B cell (primary cell): ENCODE results near the gene RAB8B. TPM values are rescaled to one million over a fixed set of nuclear protein-coding genes. Genes with fewer than 3 reads are reported as not detected.

ENCODE experiments used
- ATAC-seq: fragments of 200-7000 bp; cut with Tn5 transposase; one replicate; pipeline ENCODE4 v1.10.0; 2021; ENCODE audit warnings: low read depth, mild to moderate bottlenecking, moderate number of reproducible peaks, moderate library complexity
- CTCF ChIA-PET: fragments of 350-600 bp; sonication (Branson Sonifier 250); formaldehyde crosslinking; loops from one replicate; lab custom pipeline; 2021; ENCODE audit warnings: antibody characterized with exemption, inconsistent platforms; lab: Charles Lee
- POLR2A ChIA-PET: fragments of 350-600 bp; sonication (Branson Sonifier 250); formaldehyde crosslinking; loops from one replicate; lab custom pipeline; 2021; ENCODE audit warnings: antibody characterized with exemption; lab: Charles Lee
- DNase-seq: peaks from one replicate; pipeline ENCODE4 v3.0.0; 2013
- H2AFZ ChIP-seq: 2 replicates; pipeline ENCODE4 v1.6.1; 2012; ENCODE audit warnings: mild to moderate bottlenecking, low read depth, low read length; ENCODE audit not compliant: insufficient read depth, poor library complexity, severe bottlenecking
- H3K27ac ChIP-seq, 2 donors: 1 replicate in 1 of 2; 2 replicates in 1 of 2; pipeline ENCODE4 v1.5.1; 2012 to 2013; ENCODE audit warnings: low read length in 2 of 2, mild to moderate bottlenecking in 2 of 2, moderate library complexity in 1 of 2
- H3K27me3 ChIP-seq, 4 experiments: fragments of 200-600 bp in 1 of 4; sonication (generic) in 1 of 4; replicated peaks in 1 of 4; 1 replicate in 2 of 4; 2 replicates in 2 of 4; pipeline versions ENCODE4 v1.6.1 to v1.7.0; 2013 to 2016; ENCODE audit warnings: low read length in 3 of 4, mild to moderate bottlenecking in 2 of 4, mixed read lengths in 1 of 4, moderate library complexity in 1 of 4; ENCODE audit not compliant: insufficient read depth in 4 of 4, control insufficient read depth in 3 of 4; ENCODE audit errors: control extremely low read depth in 1 of 4
- H3K36me3 ChIP-seq, 2 experiments: replicated peaks in 1 of 2; 1 replicate in 1 of 2; 2 replicates in 1 of 2; pipeline versions ENCODE4 v1.6.1 to v1.7.1; 2013; ENCODE audit warnings: low read length in 1 of 2; ENCODE audit not compliant: insufficient read depth in 2 of 2, control insufficient read depth in 1 of 2; ENCODE audit errors: control extremely low read depth in 1 of 2, extremely low read depth in 1 of 2
- H3K4me1 ChIP-seq, 2 donors: fragments of 200-600 bp in 1 of 2; sonication (generic) in 1 of 2; 1 replicate in 1 of 2; 2 replicates in 1 of 2; pipeline versions ENCODE4 v1.5.1 to v1.6.1; 2013 to 2017; ENCODE audit warnings: low read length in 2 of 2; ENCODE audit not compliant: control insufficient read depth in 2 of 2, insufficient read depth in 2 of 2
- H3K4me2 ChIP-seq: replicated peaks from 2 replicates; pipeline ENCODE3; 2012; ENCODE audit warnings: mild to moderate bottlenecking, low read depth, low read length; ENCODE audit not compliant: poor library complexity, severe bottlenecking
- H3K4me3 ChIP-seq, 5 experiments: fragments of 200-600 bp in 1 of 5; sonication (generic) in 1 of 5; 1 replicate in 3 of 5; 2 replicates in 2 of 5; pipeline versions ENCODE4 v1.5.1 to v1.7.0; 2011 to 2016; ENCODE audit warnings: low read length in 4 of 5, mild to moderate bottlenecking in 4 of 5, low read depth in 2 of 5, control low read depth in 1 of 5, moderate library complexity in 1 of 5; ENCODE audit not compliant: insufficient read depth in 1 of 5; ENCODE audit errors: control extremely low read depth in 1 of 5, extremely low read depth in 1 of 5
- H3K79me2 ChIP-seq: fragments of 200-600 bp; sonication (generic); one replicate; pipeline ENCODE4 v1.6.0; 2016; ENCODE audit warnings: low read length; ENCODE audit not compliant: control insufficient read depth, insufficient read depth
- H3K9ac ChIP-seq: fragments of 200-600 bp; sonication (generic); 2 replicates; pipeline ENCODE4 v1.6.1; 2017; ENCODE audit warnings: mild to moderate bottlenecking, low read length, moderate library complexity
- H3K9me3 ChIP-seq, 3 donors: one replicate each; pipeline versions ENCODE4 v1.6.1 to v1.7.1; 2013; ENCODE audit warnings: low read length in 2 of 3; ENCODE audit not compliant: control insufficient read depth in 2 of 3, insufficient read depth in 1 of 3; ENCODE audit errors: control extremely low read depth in 1 of 3
- H4K20me1 ChIP-seq: 2 replicates; pipeline ENCODE4 v1.6.0; 2012; ENCODE audit warnings: mild to moderate bottlenecking, low read length; ENCODE audit not compliant: insufficient read depth, control insufficient read depth, poor library complexity, severe bottlenecking
- H3K27ac Mint-ChIP-seq: one replicate; pipeline ENCODE4 v1.8.0; 2021; ENCODE audit warnings: mixed read lengths
- H3K27me3 Mint-ChIP-seq: one replicate; pipeline ENCODE4 v1.8.0; 2021; ENCODE audit warnings: mixed read lengths
- H3K4me1 Mint-ChIP-seq: one replicate; pipeline ENCODE4 v1.8.0; 2021; ENCODE audit warnings: mixed read lengths
- H3K4me3 Mint-ChIP-seq: one replicate; pipeline ENCODE4 v1.8.0; 2021; ENCODE audit warnings: mixed read lengths
- H3K9me3 Mint-ChIP-seq: one replicate; pipeline ENCODE4 v1.8.0; 2022; ENCODE audit warnings: mixed read lengths; ENCODE audit not compliant: insufficient read depth
- EZH2 ChIP-seq: IDR thresholded peaks from 2 replicates; pipeline ENCODE4 v1.6.1; 2012; ENCODE audit warnings: borderline replicate concordance, low read depth, mild to moderate bottlenecking, moderate library complexity, low read length; ENCODE audit not compliant: insufficient read depth, poor library complexity, severe bottlenecking
- WGBS: methylation state at CpG from one replicate; pipeline ENCODE4 v1.1.5; 2013; ENCODE audit warnings: missing lambda C conversion rate; ENCODE audit not compliant: insufficient coverage; 5-methylcytosine and 5-hydroxymethylcytosine counted together
- intact Hi-C: fragments of 100-400 bp; cut with micrococcal nuclease; formaldehyde crosslinking; loops from one replicate; pipeline ENCODE4 v1.10.0; 2022
- polyA plus RNA-seq: library from polyadenylated mRNA; depleted of rRNA; stranded (reverse); fragments of >200 nt; gene quantifications from 2 replicates; pipeline ENCODE4 v1.2.3, GENCODE V29; 2012
- total RNA-seq, 2 donors: library from RNA; stranded (reverse); fragments of 120-200 nt in 1 of 2; gene quantifications; 1 replicate in 1 of 2; 2 replicates in 1 of 2; pipeline versions ENCODE4 v1.2.3 to v1.2.4, GENCODE V29; 2013 to 2022
- TF ChIP-seq, protein P1 (sequence below): fragments of 200-600 bp; IDR thresholded peaks from one replicate; pipeline ENCODE4 v1.8.0; 2022; ENCODE audit warnings: antibody characterized with exemption, mild to moderate bottlenecking

RAB8B gene
- total and polyA plus RNA-seq, 2 donors (not counting 1 experiment from before 2014, with no cell fraction given) = 9.6 to 61.3 TPM

DNA sequence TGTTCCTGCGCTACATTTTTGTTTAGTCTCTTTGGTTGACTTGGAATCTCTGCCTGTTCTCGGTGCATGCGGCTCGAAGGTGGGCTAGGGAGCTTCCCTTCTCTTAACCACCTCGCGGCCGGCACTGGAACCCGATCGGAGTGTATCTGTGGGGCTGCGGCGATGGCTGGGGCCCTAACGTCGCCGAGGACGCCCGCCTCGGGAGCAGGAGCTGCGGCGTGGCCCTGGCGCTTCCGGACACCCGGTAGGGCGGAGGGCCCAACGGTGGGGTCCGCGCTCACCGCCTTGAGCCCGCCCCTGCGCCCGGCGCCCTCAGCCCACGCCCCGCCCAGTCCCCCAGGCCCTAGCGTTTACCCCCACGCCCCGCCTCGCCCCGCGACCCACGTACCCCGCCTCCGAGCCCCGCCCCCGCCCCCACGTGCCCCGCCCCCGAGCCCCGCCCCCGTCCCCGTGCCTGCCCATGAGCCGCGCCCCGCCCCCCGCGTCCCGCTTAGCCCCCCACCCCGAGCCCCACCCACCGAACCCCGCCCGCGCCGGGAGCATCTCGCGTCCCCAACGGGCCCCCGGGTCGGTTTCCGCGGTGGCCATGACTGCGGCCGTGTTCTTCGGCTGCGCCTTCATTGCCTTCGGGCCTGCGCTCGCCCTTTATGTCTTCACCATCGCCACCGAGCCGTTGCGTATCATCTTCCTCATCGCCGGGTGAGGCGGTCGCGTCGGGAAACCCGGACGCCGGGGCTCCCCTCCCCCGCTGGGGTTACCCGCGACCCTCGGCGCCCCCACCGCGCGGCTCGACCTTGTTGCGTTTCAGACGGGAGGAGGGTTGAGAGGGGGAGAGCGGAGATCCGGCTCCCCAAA is 87.9 kb downstream of the RAB8B start, which contains the start of gene APH1B:
TSS of gene APH1B (plus strand) at position 568 of the 855 bp plus-strand sequence. CDS start at position 587, 19 bp downstream.
- ATAC-seq (peak; percentile 97), DNase-seq (peak; percentile 85)
- Histone ChIP-seq H3K27me3 (no peaks in the 10 kb centered on the region), H4K20me1 (no peaks in the 10 kb centered on the region), H3K4me3 (peak within 1 kb of the TSS; percentile 74 to 98 (median 94)), H2AFZ (peak within 1 kb of the TSS; percentile 94), H3K4me2 (peak within 1 kb of the TSS; percentile 98), H3K9ac (peak within 1 kb of the TSS; percentile 99), H3K4me1 (peaks cover 12 to 14% of the 10 kb centered on the region in 2 donors), H3K79me2 (no peaks in the 10 kb centered on the region), H3K36me3 (peaks cover 3 to 8% of the 10 kb centered on the region in 2 experiments), H3K9me3 (no peaks in the 10 kb centered on the region), H3K27ac (peak within 1 kb of the TSS; percentile 67 to 79)
- H3K27me3 Mint-ChIP-seq = no peaks in the 10 kb centered on the region
- peaks cover 19% of the 10 kb centered on the region for H3K4me1 Mint-ChIP-seq
- no peaks in the 10 kb centered on the region for H3K9me3 Mint-ChIP-seq
- WGBS = under 1% methylated on average over 63 of the region's 102 CpGs
- no peak for TF ChIP-seq EZH2
- TF ChIP-seq, protein P1, sequence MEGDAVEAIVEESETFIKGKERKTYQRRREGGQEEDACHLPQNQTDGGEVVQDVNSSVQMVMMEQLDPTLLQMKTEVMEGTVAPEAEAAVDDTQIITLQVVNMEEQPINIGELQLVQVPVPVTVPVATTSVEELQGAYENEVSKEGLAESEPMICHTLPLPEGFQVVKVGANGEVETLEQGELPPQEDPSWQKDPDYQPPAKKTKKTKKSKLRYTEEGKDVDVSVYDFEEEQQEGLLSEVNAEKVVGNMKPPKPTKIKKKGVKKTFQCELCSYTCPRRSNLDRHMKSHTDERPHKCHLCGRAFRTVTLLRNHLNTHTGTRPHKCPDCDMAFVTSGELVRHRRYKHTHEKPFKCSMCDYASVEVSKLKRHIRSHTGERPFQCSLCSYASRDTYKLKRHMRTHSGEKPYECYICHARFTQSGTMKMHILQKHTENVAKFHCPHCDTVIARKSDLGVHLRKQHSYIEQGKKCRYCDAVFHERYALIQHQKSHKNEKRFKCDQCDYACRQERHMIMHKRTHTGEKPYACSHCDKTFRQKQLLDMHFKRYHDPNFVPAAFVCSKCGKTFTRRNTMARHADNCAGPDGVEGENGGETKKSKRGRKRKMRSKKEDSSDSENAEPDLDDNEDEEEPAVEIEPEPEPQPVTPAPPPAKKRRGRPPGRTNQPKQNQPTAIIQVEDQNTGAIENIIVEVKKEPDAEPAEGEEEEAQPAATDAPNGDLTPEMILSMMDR = no peak
- peak within 1 kb of the TSS; percentile 94 for H3K27ac Mint-ChIP-seq
- intact Hi-C loops = loop anchor here (1.0 to 10.0 kb wide), 7 partner anchors 88 to 1210 kb away; partner anchors contain the start of genes C2CD4A, CIAO2A, PPIB and RAB8B
- peak within 1 kb of the TSS; percentile 92 for H3K4me3 Mint-ChIP-seq
- POLR2A ChIA-PET = interaction anchor here (0.6 to 1.0 kb wide), 12 partner anchors 15 to 1657 kb away, joined by 3 to 5 read pairs (median 3); partner anchors contain the start of gene RAB8B
- CTCF ChIA-PET = interaction anchor here (0.8 to 2.0 kb wide), 5 partner anchors 11 to 228 kb away, joined by 3 to 15 read pairs (median 4); no protein-coding TSS in a partner anchor
